ENCODE data around the gene ATXN2.
"Not testable (repeated sequence)": the region's sequence is repeated elsewhere in the genome, so short reads cannot be mapped to it uniquely, and the experiment has no call there.

Gene ATXN2

DNA sequence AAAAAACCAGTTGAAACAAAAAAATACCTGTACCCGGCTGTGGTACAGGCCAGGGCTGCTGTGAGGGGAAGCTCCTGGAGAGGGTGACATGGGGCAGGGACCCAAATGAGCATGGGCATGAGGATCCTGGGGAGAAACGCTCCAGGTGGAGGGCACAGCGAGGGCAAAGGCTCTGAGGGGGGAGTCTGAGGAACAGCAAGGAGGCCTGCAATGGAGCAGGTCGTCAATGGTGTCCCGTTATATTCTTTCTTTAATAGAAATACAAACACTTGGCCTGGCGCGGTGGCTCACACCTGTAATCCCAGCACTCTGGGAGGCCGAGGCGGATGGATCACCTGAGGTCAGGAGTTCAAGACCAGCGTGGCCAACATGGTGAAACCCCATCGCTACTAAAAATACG is 1.9 kb upstream of the ATXN2 start:
- DNase-seq (ENCODE audit: low read depth) = not testable (repeated sequence)

DNA sequence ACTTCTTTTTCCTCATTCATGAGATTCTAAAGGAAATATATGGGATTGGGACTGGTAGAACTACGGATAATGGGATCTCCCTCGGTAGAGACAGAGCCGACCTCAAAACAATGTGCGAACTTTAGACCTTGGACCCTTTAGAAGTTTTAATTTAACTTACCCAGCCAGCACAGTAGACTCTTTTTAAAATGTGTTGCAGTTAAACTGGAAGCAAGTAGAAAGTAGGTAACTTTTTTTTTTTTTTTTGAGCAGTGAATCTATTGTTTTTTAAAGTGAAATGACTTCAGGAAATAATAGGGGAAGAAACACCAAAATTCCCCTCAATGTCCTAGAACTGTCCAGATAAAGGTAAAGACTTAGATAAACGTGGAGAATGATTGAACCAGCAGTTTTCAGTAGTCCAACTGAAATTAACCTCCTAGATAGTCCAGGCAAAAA is 1.1 kb upstream of the ATXN2 start:
- DNase-seq (ENCODE audit: low read depth) = no peak

- peak; percentile 74 for DNase-seq (ENCODE audit: low read depth)
Observed at GRCh38 chr12:111599453-111600204, 514 bp upstream of the ATXN2 start.

GRCh38 chr12:111597831-111598636 is 1.1 kb downstream of the ATXN2 start:
- peak; percentile 2 for DNase-seq (ENCODE audit: low read depth)

- no peak for DNase-seq (ENCODE audit: low read depth)
Observed at GRCh38 chr12:111596985-111597830, 1.9 kb downstream of the ATXN2 start.

DNA sequence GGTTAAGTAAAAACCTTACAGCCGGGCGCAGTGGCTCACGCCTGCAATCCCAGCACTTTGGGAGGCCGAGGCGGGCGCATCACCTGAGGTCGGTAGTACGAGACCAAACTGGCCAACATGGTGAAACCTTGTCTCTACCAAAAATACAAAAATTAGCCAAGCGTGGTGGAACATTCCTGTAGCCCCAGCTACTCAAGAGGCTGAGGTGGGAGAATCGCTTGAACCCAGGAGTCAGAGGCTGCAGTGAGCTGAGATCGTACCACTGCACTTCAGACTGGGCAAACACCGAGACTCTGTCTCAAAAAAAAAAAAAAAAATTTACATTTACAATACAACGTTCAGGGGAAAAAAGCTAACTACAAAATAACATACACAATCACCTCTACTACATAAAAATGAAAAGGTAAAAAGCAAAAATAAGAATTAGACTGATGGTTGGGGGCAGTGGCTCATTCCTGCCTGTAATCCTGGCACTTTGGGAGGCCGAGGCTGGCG is 3.7 kb downstream of the ATXN2 start:
- DNase-seq (ENCODE audit: low read depth) = not testable (repeated sequence)

GRCh38 chr12:111591399-111592010 is 7.6 kb downstream of the ATXN2 start:
- DNase-seq (ENCODE audit: low read depth) = not testable (repeated sequence)

GRCh38 chr12:111590552-111590951 is 8.6 kb downstream of the ATXN2 start:
- no peak for DNase-seq (ENCODE audit: low read depth)

DNA sequence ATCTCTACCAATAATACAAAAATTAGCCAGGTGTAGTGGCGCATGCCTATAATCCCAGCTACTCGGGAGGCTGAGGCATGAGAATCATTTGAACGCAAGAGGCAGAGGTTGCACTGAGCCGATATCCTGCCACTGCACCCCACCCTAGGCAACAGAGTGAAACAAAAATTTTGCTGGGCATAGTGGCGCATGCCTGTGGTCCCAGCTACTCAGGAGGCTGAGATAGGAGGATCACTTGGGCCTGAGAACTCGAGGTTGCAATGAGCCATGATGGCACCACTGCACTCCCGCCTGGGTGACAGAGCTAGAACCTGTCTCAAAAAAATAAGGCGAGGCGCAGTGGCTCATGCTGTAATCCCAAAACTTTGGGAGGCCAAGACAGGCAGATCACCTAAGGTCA is 9.5 kb downstream of the ATXN2 start:
- no peak for DNase-seq (ENCODE audit: low read depth)

- DNase-seq (ENCODE audit: low read depth) = no peak
Observed at GRCh38 chr12:111588010-111588409, 11.1 kb downstream of the ATXN2 start.

DNA sequence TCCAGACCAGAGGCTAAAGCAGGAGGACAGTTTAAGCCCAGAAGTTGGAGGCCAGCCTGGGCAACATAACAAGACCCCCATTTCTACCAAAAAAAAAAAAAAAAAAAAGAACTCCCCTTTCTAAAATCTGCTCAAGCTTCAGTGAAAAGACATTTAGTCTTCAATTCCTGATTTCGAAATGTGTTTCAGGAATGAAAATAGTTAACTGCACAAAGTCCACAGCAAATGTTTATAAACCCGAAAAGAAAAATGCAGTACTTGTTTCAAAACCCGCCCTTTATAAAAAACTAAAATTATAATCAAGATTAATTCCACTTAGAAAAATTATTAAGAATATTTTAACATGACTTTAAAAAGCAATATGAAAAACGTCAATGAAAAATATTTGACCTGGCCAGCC is 12.1 kb downstream of the ATXN2 start:
- DNase-seq (ENCODE audit: low read depth) = no peak

DNA sequence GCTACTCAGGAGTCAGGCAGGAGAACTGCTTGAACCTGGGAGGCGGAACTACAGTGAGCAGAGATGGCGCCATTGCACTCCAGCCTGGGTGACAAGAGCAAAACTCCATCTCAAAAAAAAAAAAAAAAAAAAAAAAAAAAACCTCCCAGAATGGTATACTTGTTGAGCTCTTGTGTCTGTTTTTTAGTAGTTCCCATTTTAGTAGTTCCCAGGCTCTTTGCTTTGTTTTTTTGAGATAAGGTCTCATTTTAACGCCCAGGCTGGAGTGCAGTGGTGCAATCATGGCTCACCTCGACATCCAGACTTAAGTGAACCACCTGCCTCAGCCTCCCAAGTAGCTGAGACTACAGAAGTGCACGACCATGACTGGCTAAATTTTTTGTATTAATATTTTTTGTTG is 13.4 kb downstream of the ATXN2 start:
- no peak for DNase-seq (ENCODE audit: low read depth)

- DNase-seq (ENCODE audit: low read depth) = no peak
Observed at GRCh38 chr12:111584959-111585358, 14.2 kb downstream of the ATXN2 start.

- DNase-seq (ENCODE audit: low read depth) = not testable (repeated sequence)
Observed at GRCh38 chr12:111583506-111583905, 15.6 kb downstream of the ATXN2 start.

GRCh38 chr12:111582133-111582747 is 16.9 kb downstream of the ATXN2 start:
- no peak for DNase-seq (ENCODE audit: low read depth)

GRCh38 chr12:111581434-111582132 is 17.5 kb downstream of the ATXN2 start:
- DNase-seq (ENCODE audit: low read depth) = no peak

GRCh38 chr12:111580737-111581136 is 18.4 kb downstream of the ATXN2 start:
- DNase-seq (ENCODE audit: low read depth) = no peak

GRCh38 chr12:111580119-111580425 is 19.0 kb downstream of the ATXN2 start:
- no peak for DNase-seq (ENCODE audit: low read depth)

DNA sequence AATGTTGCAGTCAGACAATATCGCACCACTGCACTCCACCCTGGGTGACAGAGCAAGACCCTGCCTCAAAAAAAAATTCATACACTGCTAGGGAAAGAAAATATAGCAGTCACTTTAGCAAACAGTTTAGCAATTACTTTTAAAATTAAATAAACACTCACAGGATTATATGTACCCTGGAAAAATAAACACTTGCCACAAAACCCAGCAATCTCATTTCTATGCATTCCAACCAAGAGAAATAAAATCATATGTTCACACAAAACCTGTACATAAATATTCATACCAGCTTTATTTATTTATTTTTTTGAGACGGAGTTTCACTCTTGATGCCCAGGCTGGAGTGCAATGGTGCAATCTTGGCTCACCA is 20.2 kb downstream of the ATXN2 start:
- no peak for DNase-seq (ENCODE audit: low read depth)

DNA sequence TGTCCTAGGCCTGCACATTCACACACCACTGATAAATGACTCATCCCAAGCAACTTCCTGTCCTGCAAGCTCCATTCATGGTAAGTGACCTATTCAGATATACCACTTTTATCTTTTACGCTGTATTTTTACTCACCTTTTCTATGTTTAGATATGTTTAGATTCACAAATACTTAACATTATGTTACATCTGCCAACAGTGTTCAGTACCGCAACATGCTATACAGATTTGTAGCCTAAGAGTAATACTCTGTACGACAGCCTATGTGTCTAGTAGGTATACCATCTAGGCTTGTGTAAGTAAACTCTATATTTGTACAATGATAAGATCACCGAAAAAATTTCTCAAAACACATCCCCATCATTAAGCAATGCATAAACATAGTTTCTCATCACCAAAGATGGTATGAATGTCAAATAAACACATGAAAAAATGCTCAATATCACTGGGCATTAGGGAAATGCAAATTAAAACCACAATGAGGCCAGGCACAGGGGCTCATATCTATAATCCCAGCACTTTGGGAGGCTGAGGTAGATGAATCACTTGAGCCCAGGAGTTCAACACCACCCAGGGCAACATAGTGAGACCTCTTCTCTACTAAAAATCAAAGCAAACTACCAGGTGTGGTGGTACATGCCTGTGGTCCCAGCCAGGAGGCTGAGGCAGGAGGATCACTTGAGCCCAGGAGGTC is 20.7 kb downstream of the ATXN2 start:
- no peak for DNase-seq (ENCODE audit: low read depth)

Data from activated T-helper 1 cell treated with Interleukin-2 at 50 U/mL for 16 hours (primary cell).